HEK293 (cell line): ENCODE measurements around the gene PSTPIP2.

Experiments
- BCL11B ChIP-seq: fragments of 450-650 bp; formaldehyde crosslinking; IDR thresholded peaks from 2 replicates; pipeline ENCODE4 v1.5.1; 2016; ENCODE audit warnings: low read depth, missing biosample characterization, missing genetic modification characterization
- ZBTB44 ChIP-seq: fragments of 450-650 bp; IDR thresholded peaks from 2 replicates; pipeline ENCODE4 v1.5.1; 2018; ENCODE audit warnings: missing biosample characterization, mild to moderate bottlenecking, missing genetic modification characterization
- ZBTB49 ChIP-seq: fragments of 450-650 bp; formaldehyde crosslinking; IDR thresholded peaks from 2 replicates; pipeline ENCODE4 v1.5.1; 2016; ENCODE audit warnings: missing biosample characterization, missing genetic modification characterization, low read depth
- ZNF785 ChIP-seq: fragments of 450-650 bp; formaldehyde crosslinking; IDR thresholded peaks from 2 replicates; pipeline ENCODE4 v1.5.1; 2016; ENCODE audit warnings: missing biosample characterization, missing genetic modification characterization
- ZSCAN18 ChIP-seq: fragments of 450-650 bp; formaldehyde crosslinking; IDR thresholded peaks from 2 replicates; pipeline ENCODE4 v1.5.1; 2016; ENCODE audit warnings: missing biosample characterization, missing genetic modification characterization

GRCh38 chr18:45980229-45980628, 91.8 kb downstream of the PSTPIP2 start:
- TF ChIP-seq ZNF785 (tag by site-specific recombination) (no peak), ZBTB44 (tag by site-specific recombination) (no peak), ZSCAN18 (tag by site-specific recombination) (no peak), BCL11B (tag by site-specific recombination) (no peak), ZBTB49 (tag by site-specific recombination) (no peak)
